CD4-positive, alpha-beta memory T cell (primary cell): ENCODE results near the gene NEGR1. TPM values are rescaled to one million over a fixed set of nuclear protein-coding genes. Genes with fewer than 3 reads are reported as not detected.
"Not testable (repeated sequence)": the region's sequence is repeated elsewhere in the genome, so short reads cannot be mapped to it uniquely, and the experiment has no call there.

ENCODE experiments used
- CTCF ChIA-PET: fragments of 350-600 bp; sonication (Branson Sonifier 250); formaldehyde crosslinking; loops from one replicate; lab custom pipeline; 2021; ENCODE audit warnings: inconsistent platforms; ENCODE audit not compliant: partially characterized antibody; lab: Charles Lee
- POLR2A ChIA-PET: fragments of 350-600 bp; sonication (Branson Sonifier 250); formaldehyde crosslinking; loops from one replicate; lab custom pipeline; 2021; ENCODE audit not compliant: partially characterized antibody; lab: Charles Lee
- DNase-seq, 5 donors: peaks; one replicate each; pipeline versions ENCODE4 v3.0.0 to v3.0.0-alpha.2; 2020 to 2022; ENCODE audit warnings: mixed read lengths in 1 of 5
- H3K27ac ChIP-seq: one replicate; pipeline ENCODE4 v1.7.0; 2013; ENCODE audit warnings: low read depth, low read length
- H3K27me3 ChIP-seq: 2 replicates; pipeline ENCODE4 v1.7.0; 2013; ENCODE audit warnings: mild to moderate bottlenecking, low read length, moderate library complexity; ENCODE audit not compliant: insufficient read depth
- H3K36me3 ChIP-seq: 2 replicates; pipeline ENCODE4 v1.7.0; 2013; ENCODE audit warnings: mild to moderate bottlenecking, low read length, moderate library complexity; ENCODE audit not compliant: insufficient read depth
- H3K4me1 ChIP-seq: 2 replicates; pipeline ENCODE4 v1.7.0; 2013; ENCODE audit warnings: mild to moderate bottlenecking, low read length, moderate library complexity; ENCODE audit not compliant: insufficient read depth
- H3K4me3 ChIP-seq, 2 donors: one replicate each; pipeline ENCODE4 v1.7.0; 2013; ENCODE audit warnings: low read length in 2 of 2, mild to moderate bottlenecking in 1 of 2
- H3K9me3 ChIP-seq, 2 donors: one replicate each; pipeline ENCODE4 v1.7.0; 2013; ENCODE audit warnings: low read length in 2 of 2, control low read depth in 1 of 2; ENCODE audit not compliant: control insufficient read depth in 1 of 2
- H3K27ac Mint-ChIP-seq, 7 donors: one replicate each; pipeline ENCODE4 v1.8.0; 2020 to 2021; ENCODE audit warnings: mixed read lengths in 7 of 7, mild to moderate bottlenecking in 6 of 7, inconsistent platforms in 3 of 7, moderate library complexity in 3 of 7
- H3K27me3 Mint-ChIP-seq, 2 donors: one replicate each; pipeline ENCODE4 v1.8.0; 2020 to 2021; ENCODE audit warnings: mixed read lengths in 2 of 2
- H3K36me3 Mint-ChIP-seq, 2 donors: one replicate each; pipeline ENCODE4 v1.8.0; 2020 to 2021; ENCODE audit warnings: mixed read lengths in 2 of 2, inconsistent platforms in 1 of 2, mild to moderate bottlenecking in 1 of 2
- H3K4me1 Mint-ChIP-seq, 4 donors: one replicate each; pipeline ENCODE4 v1.8.0; 2020 to 2021; ENCODE audit warnings: mixed read lengths in 4 of 4, mild to moderate bottlenecking in 1 of 4
- H3K4me3 Mint-ChIP-seq, 8 donors: one replicate each; pipeline ENCODE4 v1.8.0; 2020 to 2021; ENCODE audit warnings: mixed read lengths in 8 of 8, mild to moderate bottlenecking in 7 of 8, moderate library complexity in 6 of 8, inconsistent platforms in 3 of 8
- H3K9me3 Mint-ChIP-seq, 8 donors: one replicate each; pipeline ENCODE4 v1.8.0; 2020 to 2021; ENCODE audit warnings: mixed read lengths in 8 of 8, mild to moderate bottlenecking in 5 of 8, inconsistent platforms in 3 of 8, moderate library complexity in 1 of 8
- intact Hi-C: fragments of 100-400 bp; cut with micrococcal nuclease; formaldehyde crosslinking; loops from one replicate; pipeline ENCODE4 v1.15.1; 2023
- polyA plus RNA-seq, 2 donors: library from polyadenylated mRNA; unstranded; fragments of 300-500 nt; fragmentation: Illumina TruSeq; gene quantifications; one replicate each; pipeline ENCODE4 v1.2.3, GENCODE V29; 2021
- total RNA-seq, 2 experiments: library from RNA; stranded (reverse); gene quantifications; one replicate each; pipeline ENCODE4 v1.2.3, GENCODE V29; 2021

NEGR1 gene
- total and polyA plus RNA-seq, 4 experiments from 2014 or later, result not detected

GRCh38 chr1:72235931-72236330 is 46.4 kb downstream of the NEGR1 start:
- DNase-seq, H3K36me3 ChIP-seq, H3K9me3 ChIP-seq, H3K4me1 Mint-ChIP-seq, H3K36me3 Mint-ChIP-seq, H3K27ac ChIP-seq, CTCF ChIA-PET, H3K27me3 Mint-ChIP-seq, H3K27ac Mint-ChIP-seq, intact Hi-C loops, POLR2A ChIA-PET, H3K4me3 ChIP-seq, H3K27me3 ChIP-seq, H3K4me3 Mint-ChIP-seq, H3K4me1 ChIP-seq: not testable (repeated sequence)
- H3K9me3 Mint-ChIP-seq, result peaks cover 0 to 17% (median 6%) of the 10 kb centered on the region in 8 donors

DNA sequence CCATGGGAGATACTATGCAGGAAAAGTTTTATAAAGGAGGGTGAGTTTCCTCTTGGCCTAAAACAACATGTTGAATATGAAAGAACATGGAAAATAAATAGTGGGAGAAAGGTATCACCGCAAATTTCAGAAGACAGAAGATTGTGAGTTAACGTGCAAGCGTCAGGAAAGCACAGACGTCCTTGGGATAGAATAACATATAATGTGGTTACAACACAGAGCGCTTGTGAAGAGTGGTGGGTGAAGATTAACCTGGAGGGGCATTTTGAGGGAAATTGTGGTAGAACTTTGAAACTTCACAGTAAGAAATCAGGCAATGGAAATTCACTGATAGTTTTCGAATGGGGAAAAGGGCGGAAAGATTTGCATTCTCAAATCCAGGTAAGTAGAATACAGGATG is 47.3 kb downstream of the NEGR1 start:
- POLR2A ChIA-PET, result no interaction called here
- no peaks in the 10 kb centered on the region for H3K4me1 ChIP-seq
- no peaks in the 10 kb centered on the region for H3K36me3 ChIP-seq
- no peaks in the 10 kb centered on the region for H3K36me3 Mint-ChIP-seq
- no peak overlapping the region for H3K4me3 Mint-ChIP-seq
- H3K9me3 ChIP-seq, result no peaks in the 10 kb centered on the region
- no peak overlapping the region for H3K4me3 ChIP-seq
- H3K27ac ChIP-seq, result no peak overlapping the region
- intact Hi-C loops, result no loop called here
- H3K27me3 ChIP-seq, result no peaks in the 10 kb centered on the region
- H3K27me3 Mint-ChIP-seq, result no peaks in the 10 kb centered on the region
- no peak for DNase-seq
- CTCF ChIA-PET, result no interaction called here
- no peak overlapping the region for H3K27ac Mint-ChIP-seq
- H3K9me3 Mint-ChIP-seq, result peaks cover 0 to 17% (median 6%) of the 10 kb centered on the region in 8 donors
- no peaks in the 10 kb centered on the region for H3K4me1 Mint-ChIP-seq

GRCh38 chr1:72230746-72231145 is 51.6 kb downstream of the NEGR1 start:
- H3K4me1 ChIP-seq, result no peaks in the 10 kb centered on the region
- ChIA-PET POLR2A (no interaction called here), CTCF (no interaction called here)
- no peak overlapping the region for H3K27ac ChIP-seq
- no peak for DNase-seq
- Mint-ChIP-seq H3K9me3 (peaks cover 0 to 13% (median 6%) of the 10 kb centered on the region in 8 donors), H3K27ac (no peak overlapping the region), H3K4me1 (no peaks in the 10 kb centered on the region), H3K4me3 (no peak overlapping the region), H3K36me3 (no peaks in the 10 kb centered on the region), H3K27me3 (no peaks in the 10 kb centered on the region)
- H3K9me3 ChIP-seq, result no peaks in the 10 kb centered on the region
- no peak overlapping the region for H3K4me3 ChIP-seq
- intact Hi-C loops, result no loop called here
- no peaks in the 10 kb centered on the region for H3K27me3 ChIP-seq
- H3K36me3 ChIP-seq, result no peaks in the 10 kb centered on the region

DNA sequence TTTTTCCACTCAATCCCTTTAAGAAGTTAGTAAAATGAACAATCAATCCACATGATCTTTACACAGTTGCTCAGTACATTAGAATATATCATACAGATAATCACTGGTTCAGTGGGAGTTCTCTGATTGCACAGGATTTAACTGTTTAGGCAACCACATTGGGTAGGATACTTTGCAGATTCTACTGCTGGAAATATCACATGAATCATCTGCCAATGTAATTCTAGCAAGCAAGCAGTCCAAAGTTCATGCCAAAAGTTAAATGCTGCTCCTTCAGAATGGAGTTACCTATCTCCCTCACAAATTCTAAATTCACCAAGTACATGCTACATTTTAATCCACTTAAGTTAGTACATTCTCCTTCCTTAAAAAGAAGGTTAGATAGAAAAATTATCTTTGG is 52.4 kb downstream of the NEGR1 start:
- no peaks in the 10 kb centered on the region for H3K36me3 ChIP-seq
- POLR2A ChIA-PET, result no interaction called here
- intact Hi-C loops, result no loop called here
- H3K4me1 ChIP-seq, result no peaks in the 10 kb centered on the region
- CTCF ChIA-PET, result no interaction called here
- no peak for DNase-seq
- H3K27ac Mint-ChIP-seq, result no peak overlapping the region
- no peak overlapping the region for H3K27ac ChIP-seq
- peaks cover 0 to 10% (median 2%) of the 10 kb centered on the region in 8 donors for H3K9me3 Mint-ChIP-seq
- no peak overlapping the region for H3K4me3 ChIP-seq
- no peaks in the 10 kb centered on the region for H3K4me1 Mint-ChIP-seq
- no peaks in the 10 kb centered on the region for H3K9me3 ChIP-seq
- H3K27me3 Mint-ChIP-seq, result no peaks in the 10 kb centered on the region
- H3K4me3 Mint-ChIP-seq, result no peak overlapping the region
- no peaks in the 10 kb centered on the region for H3K36me3 Mint-ChIP-seq
- no peaks in the 10 kb centered on the region for H3K27me3 ChIP-seq

- no peaks in the 10 kb centered on the region for H3K9me3 ChIP-seq
- no peaks in the 10 kb centered on the region for H3K36me3 Mint-ChIP-seq
- H3K27ac Mint-ChIP-seq, result no peak overlapping the region
- no peaks in the 10 kb centered on the region for H3K4me1 Mint-ChIP-seq
- POLR2A ChIA-PET, result no interaction called here
- H3K27me3 ChIP-seq, result no peaks in the 10 kb centered on the region
- DNase-seq, result no peak
- H3K27ac ChIP-seq, result no peak overlapping the region
- intact Hi-C loops, result no loop called here
- CTCF ChIA-PET, result no interaction called here
- H3K9me3 Mint-ChIP-seq, result peaks cover 0 to 4% (median 0%) of the 10 kb centered on the region in 8 donors
- no peak overlapping the region for H3K4me3 Mint-ChIP-seq
- no peaks in the 10 kb centered on the region for H3K36me3 ChIP-seq
- H3K27me3 Mint-ChIP-seq, result no peaks in the 10 kb centered on the region
- no peaks in the 10 kb centered on the region for H3K4me1 ChIP-seq
- no peak overlapping the region for H3K4me3 ChIP-seq
Observed at GRCh38 chr1:72227667-72228066, 54.7 kb downstream of the NEGR1 start.

DNA sequence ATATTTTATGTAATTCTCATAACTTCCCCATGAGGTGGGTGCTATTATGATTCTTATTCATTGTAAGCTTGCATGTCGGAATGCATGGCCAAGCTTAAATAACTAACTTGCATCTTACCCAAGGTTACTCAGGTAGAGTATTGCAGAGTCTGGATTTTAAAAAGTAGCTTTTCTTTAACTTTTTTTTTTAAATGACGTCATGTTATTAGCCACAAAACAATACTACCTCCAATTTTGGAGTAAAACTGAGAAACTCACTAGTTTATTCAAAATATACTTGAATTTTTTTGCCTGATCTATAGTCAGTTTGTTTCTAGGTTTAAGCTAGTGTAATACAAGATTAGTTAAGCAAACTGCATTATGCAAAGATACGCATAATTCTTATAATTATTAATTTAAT is 57.8 kb downstream of the NEGR1 start:
- Mint-ChIP-seq H3K4me3 (no peak overlapping the region), H3K27me3 (no peaks in the 10 kb centered on the region), H3K4me1 (no peaks in the 10 kb centered on the region), H3K9me3 (peaks cover 0 to 3% (median 0%) of the 10 kb centered on the region in 8 donors), H3K27ac (no peak overlapping the region), H3K36me3 (no peaks in the 10 kb centered on the region)
- Histone ChIP-seq H3K36me3 (no peaks in the 10 kb centered on the region), H3K27me3 (no peaks in the 10 kb centered on the region), H3K4me3 (no peak overlapping the region), H3K4me1 (no peaks in the 10 kb centered on the region), H3K27ac (no peak overlapping the region), H3K9me3 (no peaks in the 10 kb centered on the region)
- intact Hi-C loops, result no loop called here
- ChIA-PET CTCF (no interaction called here), POLR2A (no interaction called here)
- DNase-seq, result no peak

DNA sequence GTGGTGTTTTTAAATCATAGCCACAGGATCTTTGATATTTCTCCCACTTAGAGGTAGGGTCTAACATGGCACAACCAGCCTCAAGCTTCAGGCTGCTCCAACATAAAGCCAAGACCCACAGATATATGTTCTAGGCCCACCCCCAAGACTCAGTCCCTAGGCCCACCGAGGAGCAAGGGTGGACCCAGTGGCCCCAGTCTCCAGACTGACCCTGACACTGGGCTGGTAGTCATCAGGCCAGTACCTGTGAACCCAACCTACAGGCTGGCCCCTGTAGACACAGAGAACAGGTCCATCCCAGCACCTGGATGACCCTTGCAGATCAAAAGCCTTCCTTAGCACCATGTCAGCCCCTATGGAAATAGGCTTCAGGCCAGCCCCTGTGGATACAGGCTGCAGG is 60.5 kb downstream of the NEGR1 start:
- Histone ChIP-seq H3K9me3 (no peaks in the 10 kb centered on the region), H3K27me3 (no peaks in the 10 kb centered on the region), H3K4me3 (no peak overlapping the region), H3K4me1 (no peaks in the 10 kb centered on the region), H3K36me3 (no peaks in the 10 kb centered on the region), H3K27ac (no peak overlapping the region)
- ChIA-PET POLR2A (no interaction called here), CTCF (no interaction called here)
- H3K9me3 Mint-ChIP-seq, result peaks cover 0 to 3% (median 0%) of the 10 kb centered on the region in 8 donors
- no peak for DNase-seq
- no peak overlapping the region for H3K27ac Mint-ChIP-seq
- H3K4me3 Mint-ChIP-seq, result no peak overlapping the region
- intact Hi-C loops, result no loop called here
- H3K4me1 Mint-ChIP-seq, result no peaks in the 10 kb centered on the region
- H3K36me3 Mint-ChIP-seq, result no peaks in the 10 kb centered on the region
- no peaks in the 10 kb centered on the region for H3K27me3 Mint-ChIP-seq

GRCh38 chr1:72218141-72218739 is 64.1 kb downstream of the NEGR1 start:
- ChIA-PET POLR2A (no interaction called here), CTCF (no interaction called here)
- Mint-ChIP-seq H3K36me3 (no peaks in the 10 kb centered on the region), H3K9me3 (peaks cover 0 to 5% (median 3%) of the 10 kb centered on the region in 8 donors), H3K27ac (no peak overlapping the region), H3K27me3 (no peaks in the 10 kb centered on the region), H3K4me3 (no peak overlapping the region), H3K4me1 (no peaks in the 10 kb centered on the region)
- Histone ChIP-seq H3K36me3 (no peaks in the 10 kb centered on the region), H3K27me3 (no peaks in the 10 kb centered on the region), H3K4me3 (no peak overlapping the region), H3K9me3 (no peaks in the 10 kb centered on the region), H3K27ac (no peak overlapping the region), H3K4me1 (no peaks in the 10 kb centered on the region)
- no peak for DNase-seq
- intact Hi-C loops, result no loop called here
